ENCODE data around the gene GSTM5. TPM values are rescaled to one million over a fixed set of nuclear protein-coding genes. Genes with fewer than 3 reads are reported as not detected.
A peak's percentile ranks its signal among the peaks of the same experiment; 100 is the strongest.

Gene GSTM5
- total and polyA plus RNA-seq, 2 of the 4 experiments (the other 2 are of a cell fraction), result 0.36 to 1.2 TPM

DNA sequence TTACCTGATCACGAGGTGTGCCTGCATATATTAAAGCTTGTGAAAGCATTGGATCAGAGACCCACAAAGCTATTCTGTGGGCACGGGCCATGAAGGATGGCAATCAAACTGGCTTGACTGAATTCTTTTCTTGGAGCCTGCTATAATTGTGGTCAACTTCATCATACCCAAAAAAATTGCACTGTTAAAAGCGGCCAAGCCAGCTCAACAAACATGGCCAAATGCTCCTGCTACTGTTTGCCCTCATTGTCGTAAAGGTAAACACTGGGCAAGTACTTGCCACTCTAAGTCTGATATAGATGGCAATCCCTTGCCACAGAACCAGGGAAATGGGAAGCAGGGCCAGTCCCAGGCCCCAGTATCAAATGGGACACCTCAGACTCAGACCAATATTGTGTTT lies 6.6 kb upstream of the GSTM5 start:
- 51% methylated on average over 3 of the region's 4 CpGs; no CpG with 5 or more reads in 1 of the 2 experiments for WGBS, 2 experiments (ENCODE audit: extremely low coverage in 2 of 2, insufficient read length in 1 of 2)
- Histone ChIP-seq H3K27ac (ENCODE audit: insufficient read depth, low read length) (no peak overlapping the region), H3K9ac (ENCODE audit: low read depth, low read length) (no peak overlapping the region), H2AK9ac (replicated peaks; ENCODE audit: low read depth, low read length, poor library complexity) (no peak overlapping the region), H3K27me3 (ENCODE audit: control insufficient read depth, insufficient read depth, low read length) (no peaks in the 10 kb centered on the region; the same call in 1 of the 2 replicates), H3K4me2 (ENCODE audit: low read depth, low read length) (no peak overlapping the region), H4K5ac (ENCODE audit: low read depth, low read length) (no peak overlapping the region), H2BK20ac (ENCODE audit: low read depth, low read length) (no peak overlapping the region), H3K14ac (replicated peaks; ENCODE audit: low read depth, low read length) (no peak overlapping the region), H3K4me3 (ENCODE audit: insufficient read depth, low read depth, low read length) (no peak overlapping the region), H3K4ac (ENCODE audit: low read depth, low read length) (no peak overlapping the region), H2AFZ (replicated peaks; ENCODE audit: low read length, poor library complexity) (no peak overlapping the region), H2BK15ac (ENCODE audit: low read depth, low read length) (no peak overlapping the region), H4K8ac (ENCODE audit: low read depth in 2 of 2, low read length in 2 of 2) (no peak overlapping the region), H3K18ac (ENCODE audit: low read depth, low read length) (no peak overlapping the region), H2AK5ac (ENCODE audit: low read depth, low read length) (no peak overlapping the region), H3K23ac (ENCODE audit: low read depth, low read length) (no peak overlapping the region), H3K9me3 (ENCODE audit: control insufficient read depth, insufficient read depth, low read length) (peaks cover 12% of the 10 kb centered on the region), H3K79me1 (ENCODE audit: low read depth in 1 of 2, low read length in 2 of 2) (no peaks in the 10 kb centered on the region), H2BK120ac (ENCODE audit: low read depth, low read length) (no peak overlapping the region), H4K20me1 (ENCODE audit: insufficient read depth, low read length) (no peaks in the 10 kb centered on the region), H3K4me1 (ENCODE audit: control insufficient read depth, insufficient read depth, low read length) (no peaks in the 10 kb centered on the region), H3K36me3 (ENCODE audit: control insufficient read depth, insufficient read depth, low read length) (no peaks in the 10 kb centered on the region), H2BK5ac (ENCODE audit: low read depth, low read length, poor library complexity, severe bottlenecking) (no peak overlapping the region), H4K91ac (ENCODE audit: insufficient read depth, low read depth, low read length) (no peak overlapping the region), H3K9me1 (ENCODE audit: insufficient read depth, low read length) (no peaks in the 10 kb centered on the region), H3K56ac (ENCODE audit: extremely low read depth, insufficient read depth, low read length) (no peak overlapping the region)
- in situ Hi-C loops (cut with MboI; ENCODE audit: low sequenced_read_pairs), result no loop called here
- BruUV-seq (replicated peaks), result no TSS peak
- intact Hi-C loops (cut with micrococcal nuclease), result no loop called here
- peak; percentile 0 for DNase-seq
- ChIA-PET CTCF (no interaction called here), POLR2A (ENCODE audit: unreplicated experiment) (no interaction called here)
- TF ChIP-seq FOS (IDR thresholded peaks at IDR 0.05; ENCODE audit: low read depth, low read length) (no peak), MAZ (IDR thresholded peaks at IDR 0.05; ENCODE audit: borderline replicate concordance, low read depth, low read length) (no peak), CEBPB (IDR thresholded peaks at IDR 0.05; ENCODE audit: low read depth, low read length) (no peak), RCOR1 (IDR thresholded peaks at IDR 0.05; ENCODE audit: insufficient replicate concordance, low read length) (no peak), RAD21 (IDR thresholded peaks at IDR 0.05; ENCODE audit: low read length) (no peak), NFE2L2 (IDR thresholded peaks at IDR 0.05; ENCODE audit: low read depth, low read length) (no peak), RFX5 (IDR thresholded peaks at IDR 0.05; ENCODE audit: low read depth, low read length) (no peak), SMC3 (IDR thresholded peaks at IDR 0.05; ENCODE audit: low read depth, low read length) (no peak), POLR2A (IDR thresholded peaks at IDR 0.05; ENCODE audit: low read depth, low read length) (no peak), MXI1 (IDR thresholded peaks at IDR 0.05; ENCODE audit: borderline replicate concordance, low read depth, low read length) (no peak), CHD1 (IDR thresholded peaks at IDR 0.05; ENCODE audit: low read depth, low read length) (no peak), BHLHE40 (IDR thresholded peaks at IDR 0.05; ENCODE audit: low read depth, low read length) (no peak), MAFK (IDR thresholded peaks at IDR 0.05; ENCODE audit: low read depth, low read length) (no peak)
- TF ChIP-seq, protein P1, sequence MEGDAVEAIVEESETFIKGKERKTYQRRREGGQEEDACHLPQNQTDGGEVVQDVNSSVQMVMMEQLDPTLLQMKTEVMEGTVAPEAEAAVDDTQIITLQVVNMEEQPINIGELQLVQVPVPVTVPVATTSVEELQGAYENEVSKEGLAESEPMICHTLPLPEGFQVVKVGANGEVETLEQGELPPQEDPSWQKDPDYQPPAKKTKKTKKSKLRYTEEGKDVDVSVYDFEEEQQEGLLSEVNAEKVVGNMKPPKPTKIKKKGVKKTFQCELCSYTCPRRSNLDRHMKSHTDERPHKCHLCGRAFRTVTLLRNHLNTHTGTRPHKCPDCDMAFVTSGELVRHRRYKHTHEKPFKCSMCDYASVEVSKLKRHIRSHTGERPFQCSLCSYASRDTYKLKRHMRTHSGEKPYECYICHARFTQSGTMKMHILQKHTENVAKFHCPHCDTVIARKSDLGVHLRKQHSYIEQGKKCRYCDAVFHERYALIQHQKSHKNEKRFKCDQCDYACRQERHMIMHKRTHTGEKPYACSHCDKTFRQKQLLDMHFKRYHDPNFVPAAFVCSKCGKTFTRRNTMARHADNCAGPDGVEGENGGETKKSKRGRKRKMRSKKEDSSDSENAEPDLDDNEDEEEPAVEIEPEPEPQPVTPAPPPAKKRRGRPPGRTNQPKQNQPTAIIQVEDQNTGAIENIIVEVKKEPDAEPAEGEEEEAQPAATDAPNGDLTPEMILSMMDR (conservative IDR thresholded peaks at IDR 0.05; ENCODE audit: low read depth, low read length), result no peak
- TF ChIP-seq, protein P2, sequence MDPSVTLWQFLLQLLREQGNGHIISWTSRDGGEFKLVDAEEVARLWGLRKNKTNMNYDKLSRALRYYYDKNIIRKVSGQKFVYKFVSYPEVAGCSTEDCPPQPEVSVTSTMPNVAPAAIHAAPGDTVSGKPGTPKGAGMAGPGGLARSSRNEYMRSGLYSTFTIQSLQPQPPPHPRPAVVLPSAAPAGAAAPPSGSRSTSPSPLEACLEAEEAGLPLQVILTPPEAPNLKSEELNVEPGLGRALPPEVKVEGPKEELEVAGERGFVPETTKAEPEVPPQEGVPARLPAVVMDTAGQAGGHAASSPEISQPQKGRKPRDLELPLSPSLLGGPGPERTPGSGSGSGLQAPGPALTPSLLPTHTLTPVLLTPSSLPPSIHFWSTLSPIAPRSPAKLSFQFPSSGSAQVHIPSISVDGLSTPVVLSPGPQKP (IDR thresholded peaks at IDR 0.05; ENCODE audit: borderline replicate concordance, low read depth, low read length), result no peak
- TF ChIP-seq, protein P3, sequence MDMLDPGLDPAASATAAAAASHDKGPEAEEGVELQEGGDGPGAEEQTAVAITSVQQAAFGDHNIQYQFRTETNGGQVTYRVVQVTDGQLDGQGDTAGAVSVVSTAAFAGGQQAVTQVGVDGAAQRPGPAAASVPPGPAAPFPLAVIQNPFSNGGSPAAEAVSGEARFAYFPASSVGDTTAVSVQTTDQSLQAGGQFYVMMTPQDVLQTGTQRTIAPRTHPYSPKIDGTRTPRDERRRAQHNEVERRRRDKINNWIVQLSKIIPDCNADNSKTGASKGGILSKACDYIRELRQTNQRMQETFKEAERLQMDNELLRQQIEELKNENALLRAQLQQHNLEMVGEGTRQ (IDR thresholded peaks at IDR 0.05; ENCODE audit: low read depth, low read length), result no peak
- dilution Hi-C loops (cut with HindIII; ENCODE audit: low sequenced_read_pairs, unreplicated experiment), result no loop called here
- ATAC-seq (ENCODE audit: low read depth), result no peak
